AG09319 (cell line): ENCODE measurements around the gene TXNL4A.

Experiments used
- DNase-seq: peaks from one replicate; pipeline ENCODE4 v3.0.0-alpha.2; 2010; ENCODE audit warnings: low read depth; ENCODE audit errors: extremely low read depth
- CTCF ChIP-seq: IDR thresholded peaks from 2 replicates; pipeline ENCODE4 v1.5.1; 2011; ENCODE audit warnings: low read depth, mild to moderate bottlenecking, inconsistent platforms, low read length, moderate library complexity

TXNL4A gene

DNA sequence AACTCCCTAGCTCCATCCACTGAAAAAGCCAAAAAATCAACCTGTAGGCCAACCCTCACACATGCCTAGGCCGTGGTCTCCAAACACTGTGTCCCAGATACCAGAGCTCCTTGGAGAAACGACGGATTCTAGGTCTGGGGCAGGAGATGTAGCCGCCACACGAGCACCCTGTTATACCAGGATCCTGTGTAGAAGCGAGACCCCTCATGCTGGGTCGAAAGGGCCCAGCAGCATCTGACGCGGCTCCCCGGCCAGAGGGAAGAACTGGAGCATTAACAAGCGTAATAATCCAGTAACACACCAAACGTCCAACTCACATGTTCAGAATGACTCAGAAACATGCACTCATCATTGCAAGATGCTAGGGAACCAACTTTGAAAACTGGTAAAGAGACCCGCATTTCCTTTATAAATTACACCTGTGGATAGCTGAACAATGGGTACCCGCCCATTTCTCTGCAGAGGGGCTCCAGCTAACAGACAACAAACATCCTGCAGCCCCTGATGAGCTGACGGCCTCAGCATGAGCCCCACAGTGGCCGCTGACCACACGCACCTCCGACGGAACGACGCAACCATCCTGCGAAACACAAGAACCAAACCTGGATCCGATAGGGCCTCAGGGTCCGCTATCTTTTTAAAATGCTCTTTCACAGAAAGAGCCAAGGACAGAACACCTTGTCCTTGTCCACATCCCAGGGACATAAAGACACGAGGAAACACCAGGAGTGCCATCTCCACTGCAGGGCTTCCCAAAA, 51.1 kb downstream of the TXNL4A start:
- TF ChIP-seq CTCF, result no peak
- no peak for DNase-seq

DNA sequence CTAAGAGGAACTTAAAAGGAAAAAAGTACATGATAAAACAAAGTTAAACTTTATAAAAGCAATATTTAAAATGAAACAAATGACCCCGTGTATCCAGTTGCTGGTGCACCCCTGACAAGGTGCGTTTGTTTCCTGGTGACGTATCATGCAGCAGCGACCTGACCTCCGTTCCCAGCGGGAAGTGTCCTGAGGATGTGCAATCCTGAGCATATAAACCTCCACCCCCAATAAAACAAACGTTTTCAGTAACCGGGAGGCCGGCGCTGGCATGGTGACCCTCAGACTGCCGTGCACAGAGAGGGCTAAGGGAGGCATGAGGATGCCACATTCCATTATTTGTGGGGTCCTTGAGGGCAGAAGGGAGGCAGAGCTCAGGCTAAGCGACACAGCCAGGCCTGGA, 51.7 kb downstream of the TXNL4A start:
- DNase-seq, result no peak
- no peak for TF ChIP-seq CTCF

DNA sequence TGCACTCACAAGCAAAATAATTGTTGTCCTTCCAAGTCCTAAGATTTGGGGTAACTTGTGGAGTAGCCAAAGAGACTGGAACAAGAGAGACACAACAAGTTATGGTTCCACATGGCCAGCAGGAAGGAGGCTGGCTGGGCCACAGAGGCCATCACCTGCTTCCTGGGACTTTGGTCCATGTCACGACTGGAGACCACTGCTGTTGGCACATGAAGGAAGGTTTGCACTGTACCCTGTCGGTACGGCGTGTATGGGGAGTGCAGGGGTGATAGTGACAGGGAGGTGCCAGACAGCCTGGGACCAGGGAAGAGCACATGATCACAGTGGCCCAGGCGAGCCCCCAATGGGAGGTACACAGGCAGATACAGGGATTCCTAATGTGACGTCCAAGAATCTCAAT, 52.4 kb downstream of the TXNL4A start:
- no peak for DNase-seq
- TF ChIP-seq CTCF, result no peak

DNA sequence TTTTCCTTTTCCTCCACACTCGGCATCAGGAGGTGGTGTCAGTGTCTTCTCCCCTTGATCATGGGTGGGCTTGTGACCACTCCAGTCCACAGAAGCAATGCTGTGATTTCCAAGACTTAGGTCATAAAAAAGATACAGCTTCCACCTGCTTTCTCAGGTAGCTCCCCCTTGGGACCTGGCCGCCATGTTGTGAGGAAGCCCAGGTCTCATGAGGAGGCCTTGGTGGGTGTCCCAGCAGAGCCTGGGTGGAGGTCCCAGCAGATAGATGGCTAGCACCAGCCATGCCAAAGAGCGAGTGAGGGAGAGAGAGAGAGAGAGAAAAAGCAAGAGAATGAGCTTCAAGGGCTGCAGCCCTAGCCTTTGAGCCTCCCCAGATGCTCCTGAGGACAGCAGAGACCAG, 52.9 kb downstream of the TXNL4A start:
- no peak for DNase-seq
- TF ChIP-seq CTCF, result no peak

- no peak for TF ChIP-seq CTCF
- no peak for DNase-seq
Measured at GRCh38 chr18:79935098-79935480, 53.3 kb downstream of the TXNL4A start.

DNA sequence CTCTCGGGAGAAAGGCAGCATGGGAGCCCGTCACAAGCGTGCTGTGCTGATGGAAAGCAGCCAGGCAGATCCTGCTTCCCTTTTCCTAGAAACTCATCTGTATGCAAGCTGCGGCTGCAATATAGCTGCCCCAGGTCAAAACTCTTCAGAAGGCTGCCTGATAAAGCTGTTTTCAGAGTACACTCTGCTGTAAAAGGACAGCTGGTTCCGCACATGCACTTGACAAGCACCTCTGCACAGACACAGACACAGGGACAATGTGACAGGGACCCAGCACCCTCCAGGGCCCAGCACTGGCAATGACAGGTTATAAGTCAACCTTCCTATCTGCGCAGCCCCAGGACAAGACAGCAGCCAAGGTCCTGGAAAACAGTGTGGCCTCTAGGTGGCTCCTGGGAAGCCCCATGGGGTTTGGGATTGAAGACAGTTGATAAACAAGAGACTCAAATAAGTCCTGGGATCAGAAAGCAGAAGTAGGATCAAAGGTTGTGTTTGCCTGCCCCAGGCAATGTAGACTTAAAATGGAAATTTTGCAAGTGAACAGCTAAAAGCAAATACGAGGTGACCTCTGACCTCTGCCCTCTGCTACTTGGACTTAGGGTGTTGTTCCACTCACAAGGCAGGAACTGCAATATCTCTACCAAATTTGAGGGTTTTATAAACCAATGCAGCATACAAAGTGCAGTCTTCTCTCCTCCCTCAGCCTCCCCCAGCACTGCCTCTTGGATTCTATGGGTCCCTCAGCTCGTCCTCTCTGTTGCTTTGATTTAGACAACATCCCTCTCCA, 53.9 kb downstream of the TXNL4A start:
- TF ChIP-seq CTCF, result no peak
- DNase-seq, result no peak

GRCh38 chr18:79933765-79934164, 54.6 kb downstream of the TXNL4A start:
- no peak for TF ChIP-seq CTCF
- no peak for DNase-seq
